HG03103 (cell line): ENCODE data around the gene MBLAC1.
"Not testable (repeated sequence)": the region's sequence is repeated elsewhere in the genome, so short reads cannot be mapped to it uniquely, and the experiment has no call there.

Experiments
- ATAC-seq: cut with Tn5 transposase; IDR thresholded peaks from one replicate; pipeline ENCODE4 v1.9.1; 2021; ENCODE audit warnings: low read depth; ENCODE audit not compliant: unreplicated experiment

The MBLAC1 gene

GRCh38 chr7:100119970-100120732, 6.6 kb upstream of the MBLAC1 start:
- peak; percentile 30 for ATAC-seq

- no peak for ATAC-seq
Measured at GRCh38 chr7:100120733-100121036, 6.1 kb upstream of the MBLAC1 start.

- ATAC-seq: no peak
Measured at GRCh38 chr7:100122067-100122466, 4.7 kb upstream of the MBLAC1 start.

GRCh38 chr7:100122568-100122967, 4.2 kb upstream of the MBLAC1 start:
- no peak for ATAC-seq

- ATAC-seq: no peak
Measured at GRCh38 chr7:100124301-100125230, 2.2 kb upstream of the MBLAC1 start.

GRCh38 chr7:100126239-100126930, 382 bp upstream of the MBLAC1 start:
- ATAC-seq: peak; percentile 21

GRCh38 chr7:100127866-100128636, 1.3 kb downstream of the MBLAC1 start:
- ATAC-seq: no peak

GRCh38 chr7:100128637-100128963, 1.8 kb downstream of the MBLAC1 start:
- no peak for ATAC-seq

- not testable (repeated sequence) for ATAC-seq
Measured at GRCh38 chr7:100130220-100130607, 3.4 kb downstream of the MBLAC1 start.

- ATAC-seq: no peak
Measured at GRCh38 chr7:100130608-100131453, 4.1 kb downstream of the MBLAC1 start.

GRCh38 chr7:100132126-100132525, 5.4 kb downstream of the MBLAC1 start:
- no peak for ATAC-seq

- no peak for ATAC-seq
Measured at GRCh38 chr7:100132697-100133151, 6.0 kb downstream of the MBLAC1 start.

GRCh38 chr7:100137851-100138760, 11.3 kb downstream of the MBLAC1 start:
- ATAC-seq: no peak

- ATAC-seq: no peak
Measured at GRCh38 chr7:100141555-100141949, 14.8 kb downstream of the MBLAC1 start.

GRCh38 chr7:100142461-100142860, 15.7 kb downstream of the MBLAC1 start:
- no peak for ATAC-seq

- not testable (repeated sequence) for ATAC-seq
Measured at GRCh38 chr7:100146350-100146749, 19.6 kb downstream of the MBLAC1 start.

- no peak for ATAC-seq
Measured at GRCh38 chr7:100147278-100147677, 20.5 kb downstream of the MBLAC1 start.

GRCh38 chr7:100148225-100148558, 21.4 kb downstream of the MBLAC1 start:
- ATAC-seq: no peak
